Measurements from ENCODE around the gene NALCN. TPM values are rescaled to one million over a fixed set of nuclear protein-coding genes. Genes with fewer than 3 reads are reported as not detected.

Gene NALCN
- polyA plus RNA-seq, 3 donors, result not detected

DNA sequence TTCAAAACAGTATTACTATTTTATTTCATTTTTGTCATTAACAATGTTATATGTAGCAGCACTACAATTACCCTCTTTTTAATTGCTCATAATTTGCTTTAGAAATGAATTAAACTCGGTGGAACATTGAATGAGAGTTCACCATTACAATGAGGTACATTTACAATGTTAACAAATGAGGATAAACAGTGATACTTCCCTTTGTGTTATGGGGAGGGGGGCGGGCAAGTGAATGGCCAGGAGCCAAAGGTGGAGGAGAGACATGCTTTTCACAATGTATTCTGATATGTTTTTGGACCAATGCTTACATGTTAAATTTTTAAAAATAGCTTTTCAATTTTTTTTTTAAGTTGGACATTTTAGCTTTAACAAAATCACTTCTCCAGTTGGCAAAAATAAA lies 34.2 kb downstream of the NALCN start:
- Histone ChIP-seq H3K79me2 (ENCODE audit: insufficient read depth, low read length) (no peaks in the 10 kb centered on the region), H3K4me1 (ENCODE audit: control insufficient read depth in 1 of 2, insufficient read depth in 2 of 2, low read length in 2 of 2) (no peaks in the 10 kb centered on the region), H3K4me2 (replicated peaks; ENCODE audit: extremely low read depth, low read length, poor library complexity, severe bottlenecking) (no peak overlapping the region), H3K27me3 (ENCODE audit: control insufficient read depth in 2 of 2, insufficient read depth in 2 of 2, low read length in 2 of 2) (no peaks in the 10 kb centered on the region), H3K9me3 (replicated peaks in 1 of 2; ENCODE audit: control insufficient read depth in 1 of 2, insufficient read depth in 1 of 2, low read length in 2 of 2) (no peaks in the 10 kb centered on the region), H3K27ac (ENCODE audit: low read depth in 1 of 2, low read length in 2 of 2) (no peak overlapping the region), H4K20me1 (ENCODE audit: insufficient read depth, low read length) (no peaks in the 10 kb centered on the region), H3K36me3 (replicated peaks in 1 of 2; ENCODE audit: control insufficient read depth in 1 of 2, insufficient read depth in 2 of 2, low read length in 2 of 2) (no peaks in the 10 kb centered on the region), H2AFZ (ENCODE audit: insufficient read depth, low read depth, low read length, poor library complexity, severe bottlenecking) (no peak overlapping the region), H3K4me3 (replicated peaks in 1 of 3; ENCODE audit: low read depth in 2 of 3, low read length in 3 of 3) (no peak overlapping the region), H3K9ac (ENCODE audit: insufficient read depth, low read length, poor library complexity, severe bottlenecking) (no peak overlapping the region)
- no peaks in the 10 kb centered on the region for H3K36me3 Mint-ChIP-seq
- no peak for DNase-seq
- H3K27me3 Mint-ChIP-seq (ENCODE audit: low read depth in 3 of 3), result no peaks in the 10 kb centered on the region
- H3K4me3 Mint-ChIP-seq, result no peak overlapping the region
- WGBS (ENCODE audit: insufficient coverage), result no CpG with 5 or more reads among the region's 2 CpGs
- TF ChIP-seq, protein P1, sequence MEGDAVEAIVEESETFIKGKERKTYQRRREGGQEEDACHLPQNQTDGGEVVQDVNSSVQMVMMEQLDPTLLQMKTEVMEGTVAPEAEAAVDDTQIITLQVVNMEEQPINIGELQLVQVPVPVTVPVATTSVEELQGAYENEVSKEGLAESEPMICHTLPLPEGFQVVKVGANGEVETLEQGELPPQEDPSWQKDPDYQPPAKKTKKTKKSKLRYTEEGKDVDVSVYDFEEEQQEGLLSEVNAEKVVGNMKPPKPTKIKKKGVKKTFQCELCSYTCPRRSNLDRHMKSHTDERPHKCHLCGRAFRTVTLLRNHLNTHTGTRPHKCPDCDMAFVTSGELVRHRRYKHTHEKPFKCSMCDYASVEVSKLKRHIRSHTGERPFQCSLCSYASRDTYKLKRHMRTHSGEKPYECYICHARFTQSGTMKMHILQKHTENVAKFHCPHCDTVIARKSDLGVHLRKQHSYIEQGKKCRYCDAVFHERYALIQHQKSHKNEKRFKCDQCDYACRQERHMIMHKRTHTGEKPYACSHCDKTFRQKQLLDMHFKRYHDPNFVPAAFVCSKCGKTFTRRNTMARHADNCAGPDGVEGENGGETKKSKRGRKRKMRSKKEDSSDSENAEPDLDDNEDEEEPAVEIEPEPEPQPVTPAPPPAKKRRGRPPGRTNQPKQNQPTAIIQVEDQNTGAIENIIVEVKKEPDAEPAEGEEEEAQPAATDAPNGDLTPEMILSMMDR (IDR thresholded peaks at IDR 0.05), result no peak
- H3K9me3 Mint-ChIP-seq, result peaks cover 0 to 6% (median 0%) of the 10 kb centered on the region in 7 donors
- intact Hi-C loops (cut with micrococcal nuclease), result no loop called here
- H3K4me1 Mint-ChIP-seq, result no peaks in the 10 kb centered on the region
- no peak overlapping the region for H3K27ac Mint-ChIP-seq

DNA sequence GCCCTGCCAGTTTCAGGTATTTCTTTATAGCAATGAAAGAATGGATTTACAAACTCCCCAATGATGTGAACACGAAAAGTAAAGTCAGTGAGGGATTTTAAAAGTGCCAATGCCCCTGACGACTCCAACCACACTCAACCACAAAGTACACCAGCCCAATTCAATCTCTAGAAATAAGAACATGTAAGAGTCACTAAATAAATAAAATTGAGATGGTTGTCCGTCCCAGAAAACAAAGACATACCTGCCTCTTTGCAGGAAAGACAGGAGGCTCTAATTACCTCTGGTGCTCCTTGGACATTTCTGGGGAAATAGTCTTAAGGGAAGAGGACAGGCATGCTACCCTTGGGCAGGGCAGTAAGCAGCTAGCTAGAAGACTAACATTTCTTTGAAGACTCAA lies 55.8 kb downstream of the NALCN start:
- Histone ChIP-seq H3K4me2 (replicated peaks; ENCODE audit: extremely low read depth, low read length, poor library complexity, severe bottlenecking) (no peak overlapping the region), H3K27me3 (ENCODE audit: control insufficient read depth in 2 of 2, insufficient read depth in 2 of 2, low read length in 2 of 2) (no peaks in the 10 kb centered on the region), H3K4me1 (ENCODE audit: control insufficient read depth in 1 of 2, insufficient read depth in 2 of 2, low read length in 2 of 2) (no peaks in the 10 kb centered on the region), H3K9ac (ENCODE audit: insufficient read depth, low read length, poor library complexity, severe bottlenecking) (no peak overlapping the region), H3K27ac (ENCODE audit: low read depth in 1 of 2, low read length in 2 of 2) (no peak overlapping the region), H3K9me3 (replicated peaks in 1 of 2; ENCODE audit: control insufficient read depth in 1 of 2, insufficient read depth in 1 of 2, low read length in 2 of 2) (peaks cover 0 to 5% of the 10 kb centered on the region in 2 donors), H3K4me3 (replicated peaks in 1 of 3; ENCODE audit: low read depth in 2 of 3, low read length in 3 of 3) (no peak overlapping the region), H3K79me2 (ENCODE audit: insufficient read depth, low read length) (no peaks in the 10 kb centered on the region), H2AFZ (ENCODE audit: insufficient read depth, low read depth, low read length, poor library complexity, severe bottlenecking) (no peak overlapping the region), H3K36me3 (replicated peaks in 1 of 2; ENCODE audit: control insufficient read depth in 1 of 2, insufficient read depth in 2 of 2, low read length in 2 of 2) (no peaks in the 10 kb centered on the region), H4K20me1 (ENCODE audit: insufficient read depth, low read length) (no peaks in the 10 kb centered on the region)
- Mint-ChIP-seq H3K4me3 (no peak overlapping the region), H3K9me3 (peaks cover 0 to 16% (median 8%) of the 10 kb centered on the region in 7 donors), H3K27ac (no peak overlapping the region), H3K27me3 (ENCODE audit: low read depth in 3 of 3) (no peaks in the 10 kb centered on the region), H3K4me1 (no peaks in the 10 kb centered on the region), H3K36me3 (no peaks in the 10 kb centered on the region)
- DNase-seq, result no peak
- no CpG with 5 or more reads among the region's 3 CpGs for WGBS (ENCODE audit: insufficient coverage)
- intact Hi-C loops (cut with micrococcal nuclease), result no loop called here
- TF ChIP-seq, protein P1 (IDR thresholded peaks at IDR 0.05), result no peak

Data from CD14-positive monocyte (primary cell).